ENCODE results near the gene CREBZF. TPM values are rescaled to one million over a fixed set of nuclear protein-coding genes. Genes with fewer than 3 reads are reported as not detected.
"Not testable (repeated sequence)": the region's sequence is repeated elsewhere in the genome, so short reads cannot be mapped to it uniquely, and the experiment has no call there.

Gene CREBZF
- total RNA-seq, 1 donor from 2014 or later = 57.7 TPM

GRCh38 chr11:85626496-85626895, 38.4 kb downstream of the CREBZF start:
- H3K4me3 ChIP-seq (ENCODE audit: low read depth, low read length) = no peak overlapping the region
- DNase-seq (ENCODE audit: low read depth) = no peak
- no peak for TF ChIP-seq CTCF (IDR thresholded peaks at IDR 0.05; ENCODE audit: insufficient read depth, low read length, severe bottlenecking)
- H3K27me3 ChIP-seq (ENCODE audit: control insufficient read depth, insufficient read depth, low read length) = no peaks in the 10 kb centered on the region
- H3K36me3 ChIP-seq (ENCODE audit: control insufficient read depth, insufficient read depth, low read length) = no peaks in the 10 kb centered on the region
- FAIRE-seq = no peak

- no peak for FAIRE-seq
- Histone ChIP-seq H3K27me3 (ENCODE audit: control insufficient read depth, insufficient read depth, low read length) (no peaks in the 10 kb centered on the region), H3K36me3 (ENCODE audit: control insufficient read depth, insufficient read depth, low read length) (no peaks in the 10 kb centered on the region), H3K4me3 (ENCODE audit: low read depth, low read length) (no peak overlapping the region)
- no peak for TF ChIP-seq CTCF (IDR thresholded peaks at IDR 0.05; ENCODE audit: insufficient read depth, low read length, severe bottlenecking)
- no peak for DNase-seq (ENCODE audit: low read depth)
Measured at GRCh38 chr11:85620256-85620655, 44.7 kb downstream of the CREBZF start.

- DNase-seq (ENCODE audit: low read depth) (no peak), FAIRE-seq (no peak)
- TF ChIP-seq CTCF (IDR thresholded peaks at IDR 0.05; ENCODE audit: insufficient read depth, low read length, severe bottlenecking) = no peak
- H3K4me3 ChIP-seq (ENCODE audit: low read depth, low read length) = no peak overlapping the region
- H3K36me3 ChIP-seq (ENCODE audit: control insufficient read depth, insufficient read depth, low read length) = no peaks in the 10 kb centered on the region
- H3K27me3 ChIP-seq (ENCODE audit: control insufficient read depth, insufficient read depth, low read length) = no peaks in the 10 kb centered on the region
Measured at GRCh38 chr11:85619499-85619898, 45.4 kb downstream of the CREBZF start.

GRCh38 chr11:85611643-85612042, 53.3 kb downstream of the CREBZF start:
- not testable (repeated sequence) for FAIRE-seq; H3K27me3 ChIP-seq (ENCODE audit: control insufficient read depth, insufficient read depth, low read length); H3K36me3 ChIP-seq (ENCODE audit: control insufficient read depth, insufficient read depth, low read length); H3K4me3 ChIP-seq (ENCODE audit: low read depth, low read length); DNase-seq (ENCODE audit: low read depth)

Other genes starting within 250 kb of the CREBZF start
- 0.26 and 1.0 TPM in 2 replicates for gene DLG2, start 37.8 kb downstream of the CREBZF start, total RNA-seq
- 50.6 and 73.5 TPM in 2 replicates for gene TMEM126B, start 36.5 kb downstream of the CREBZF start, total RNA-seq
- 38.0 and 40.8 TPM in 2 replicates for gene TMEM126A, start 17.2 kb downstream of the CREBZF start, total RNA-seq
- 0.13 TPM in 1 of 2 replicates, not detected in the other for gene CCDC89, start 21.1 kb upstream of the CREBZF start, total RNA-seq
- 5.6 and 8.2 TPM in 2 replicates for gene SYTL2, start 146.0 kb upstream of the CREBZF start, total RNA-seq
- gene CCDC83, start 190.3 kb upstream of the CREBZF start, total RNA-seq = not detected in 2 replicates

Measured in bronchial epithelial cell (primary cell).